Measurements from ENCODE around the gene SUPT5H.

- TF ChIP-seq CTCF (CRISPR knock-in tag; IDR thresholded peaks at IDR 0.05) = no peak
- TF ChIP-seq ADNP (CRISPR knock-in tag; IDR thresholded peaks at IDR 0.05) = no peak
- no peak for TF ChIP-seq TAF1 (CRISPR knock-in tag; IDR thresholded peaks at IDR 0.05)
- TF ChIP-seq ZSCAN20 (CRISPR knock-in tag; IDR thresholded peaks at IDR 0.05; ENCODE audit: borderline replicate concordance) = no peak
- no peak for TF ChIP-seq EZH2 (conservative IDR thresholded peaks at IDR 0.05; ENCODE audit: low read depth, low read length)
Measured at GRCh38 chr19:39518458-39518857, 73.1 kb downstream of the SUPT5H start.
